Activated T-cell treated with anti-CD3 and anti-CD28 coated beads for 4 hours (primary cell): ENCODE data around the gene ADAM23.
"Not testable (repeated sequence)": the region's sequence is repeated elsewhere in the genome, so short reads cannot be mapped to it uniquely, and the experiment has no call there.

Experiments used
- DNase-seq: peaks from one replicate; pipeline ENCODE4 v3.0.0-alpha.2; 2020

ADAM23 gene

GRCh38 chr2:206442833-206443734 is at the start of gene ADAM23:
Gene ADAM23 (plus strand): TSS chr2:206443532. CDS start chr2:206443867, 335 bp downstream.
- peak; percentile 13 for DNase-seq

GRCh38 chr2:206396211-206396610 is 47.1 kb upstream of the ADAM23 start:
- DNase-seq: no peak

- not testable (repeated sequence) for DNase-seq
Measured at GRCh38 chr2:206402956-206403569, 40.3 kb upstream of the ADAM23 start.

- DNase-seq: no peak
Measured at GRCh38 chr2:206408323-206409320, 34.7 kb upstream of the ADAM23 start.

GRCh38 chr2:206410714-206411113 is 32.6 kb upstream of the ADAM23 start:
- no peak for DNase-seq

- DNase-seq: no peak
Measured at GRCh38 chr2:206415618-206416243, 27.6 kb upstream of the ADAM23 start.

GRCh38 chr2:206418968-206419367 is 24.4 kb upstream of the ADAM23 start:
- DNase-seq: no peak

GRCh38 chr2:206420721-206421120 is 22.6 kb upstream of the ADAM23 start:
- no peak for DNase-seq

GRCh38 chr2:206422493-206422892 is 20.8 kb upstream of the ADAM23 start:
- DNase-seq: no peak

GRCh38 chr2:206423147-206423546 is 20.2 kb upstream of the ADAM23 start:
- DNase-seq: no peak

GRCh38 chr2:206424134-206424533 is 19.2 kb upstream of the ADAM23 start:
- no peak for DNase-seq

GRCh38 chr2:206428783-206429182 is 14.5 kb upstream of the ADAM23 start:
- no peak for DNase-seq

GRCh38 chr2:206430452-206430851 is 12.9 kb upstream of the ADAM23 start:
- DNase-seq: no peak

- DNase-seq: no peak
Measured at GRCh38 chr2:206431439-206431838, 11.9 kb upstream of the ADAM23 start.

- no peak for DNase-seq
Measured at GRCh38 chr2:206432193-206433082, 10.9 kb upstream of the ADAM23 start.

- DNase-seq: no peak
Measured at GRCh38 chr2:206433190-206433589, 10.1 kb upstream of the ADAM23 start.

- no peak for DNase-seq
Measured at GRCh38 chr2:206433686-206434085, 9.6 kb upstream of the ADAM23 start.

GRCh38 chr2:206435742-206436141 is 7.6 kb upstream of the ADAM23 start:
- DNase-seq: no peak

- DNase-seq: no peak
Measured at GRCh38 chr2:206438196-206438724, 5.1 kb upstream of the ADAM23 start.

- no peak for DNase-seq
Measured at GRCh38 chr2:206442474-206442832, 879 bp upstream of the ADAM23 start.
